Measurements from ENCODE around the gene ARL14.

ARL14 gene

DNA sequence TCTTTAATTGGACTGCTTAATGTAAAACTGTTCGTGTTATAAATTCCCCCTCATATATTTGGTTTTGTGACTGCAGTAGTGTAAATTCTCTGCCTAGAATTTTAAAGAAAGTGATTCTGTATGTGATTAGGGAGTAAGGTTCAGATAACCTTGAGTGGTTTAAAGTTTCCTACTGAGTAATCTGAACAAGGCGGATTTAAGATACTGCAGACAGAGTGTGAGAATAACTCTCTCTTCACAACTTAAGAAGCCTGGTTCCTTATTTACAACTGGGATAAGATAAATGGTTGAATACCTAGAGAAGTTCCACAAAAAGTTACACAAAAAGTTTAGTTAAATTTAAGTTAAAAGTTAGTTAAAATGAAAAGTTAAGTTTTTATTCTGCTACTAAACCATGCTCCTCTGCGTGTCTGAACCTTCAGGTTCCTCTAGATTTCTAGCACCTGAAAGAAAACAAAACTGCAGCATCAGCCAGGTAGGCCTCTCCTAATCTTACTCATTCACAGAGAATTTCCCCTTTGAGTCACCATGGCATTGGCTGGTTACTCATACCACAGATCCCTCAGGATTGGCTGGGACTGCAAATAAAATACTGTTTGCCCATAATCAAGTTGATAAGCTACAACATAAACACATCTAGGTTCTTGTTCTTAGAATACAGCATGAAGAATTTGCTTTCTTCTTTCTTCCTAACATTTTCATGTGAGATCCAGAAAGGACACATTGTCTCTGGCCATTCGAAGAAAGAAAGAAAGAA lies at the start of gene ARL14:
Gene ARL14 (plus strand): TSS at position 614 of the 757 bp plus-strand sequence. CDS start 187 bp downstream, outside the sequence.
- in situ Hi-C loops (cut with HindIII; ENCODE audit: low sequenced_read_pairs): no loop called here

DNA sequence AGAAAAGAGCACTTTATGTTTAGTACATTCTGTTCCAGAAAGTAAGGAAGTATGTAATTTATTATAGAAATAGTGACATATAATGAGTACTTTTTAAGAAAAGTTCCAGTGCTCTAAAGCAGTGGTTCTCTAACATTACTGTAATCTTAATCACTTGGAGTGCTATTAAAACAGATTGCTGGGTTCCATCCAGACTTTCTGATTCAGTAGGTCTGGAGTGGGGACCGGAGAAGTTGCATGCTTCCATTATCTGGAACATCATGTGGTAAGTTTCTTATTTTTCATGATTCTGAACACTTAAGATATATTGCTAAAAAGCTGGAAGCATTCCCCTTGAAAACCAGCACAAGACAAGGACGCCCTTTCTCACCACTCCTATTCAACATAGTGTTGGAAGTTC lies 47.5 kb upstream of the ARL14 start:
- in situ Hi-C loops (cut with HindIII; ENCODE audit: low sequenced_read_pairs): no loop called here

DNA sequence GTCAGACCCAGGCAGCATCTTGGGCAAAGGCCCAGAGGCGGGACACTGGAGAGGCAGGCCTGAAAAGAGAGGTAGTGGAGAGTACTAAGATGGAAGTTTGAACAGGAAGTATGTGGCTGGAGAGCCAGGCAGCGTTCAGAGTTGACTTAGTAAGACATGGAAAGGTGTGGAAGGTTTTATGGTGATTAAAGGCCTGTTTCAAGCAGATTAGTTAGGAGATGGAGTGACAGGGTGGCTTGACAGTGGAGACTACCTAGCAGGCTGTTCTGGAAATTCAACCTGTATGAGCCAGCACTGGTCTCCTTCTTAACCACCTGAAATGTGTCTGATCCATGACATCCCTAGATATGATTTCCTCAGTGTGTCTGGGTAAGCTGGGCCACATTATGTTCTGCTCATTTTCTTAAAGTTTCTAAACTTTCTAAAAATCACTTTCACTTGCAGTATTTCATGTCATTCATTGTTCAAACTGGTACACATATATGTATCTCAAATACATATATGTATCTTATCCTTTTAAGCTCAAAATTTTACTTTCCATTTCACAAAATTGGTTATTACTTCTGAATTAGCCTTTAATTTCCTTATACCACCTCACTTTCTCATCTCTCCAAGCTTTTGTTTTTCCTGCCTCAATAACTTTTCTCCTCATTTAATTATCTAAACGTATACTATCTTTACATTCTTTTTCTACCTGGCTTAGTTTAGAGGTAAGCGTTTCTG lies 43.4 kb upstream of the ARL14 start:
- in situ Hi-C loops (cut with HindIII; ENCODE audit: low sequenced_read_pairs): no loop called here

DNA sequence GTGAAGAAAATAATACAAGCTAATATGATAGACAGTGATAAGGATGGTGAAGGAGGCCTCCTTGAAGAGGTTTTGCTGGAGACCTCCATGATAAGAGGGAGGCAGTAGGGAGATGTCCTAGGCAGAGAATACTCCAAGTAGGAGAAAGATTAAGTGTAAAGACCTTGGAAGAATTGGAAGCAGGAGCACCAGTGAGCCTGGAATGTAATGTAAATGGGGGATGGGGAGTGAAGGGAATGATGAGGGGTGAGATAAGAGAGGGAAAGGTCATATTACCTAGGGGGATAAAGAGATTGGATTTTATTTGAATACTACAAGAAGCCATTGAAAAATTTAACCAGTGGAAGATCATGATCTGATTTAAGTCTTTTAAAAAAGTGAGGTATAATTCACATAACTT lies 41.7 kb upstream of the ARL14 start:
- in situ Hi-C loops (cut with HindIII; ENCODE audit: low sequenced_read_pairs): no loop called here

DNA sequence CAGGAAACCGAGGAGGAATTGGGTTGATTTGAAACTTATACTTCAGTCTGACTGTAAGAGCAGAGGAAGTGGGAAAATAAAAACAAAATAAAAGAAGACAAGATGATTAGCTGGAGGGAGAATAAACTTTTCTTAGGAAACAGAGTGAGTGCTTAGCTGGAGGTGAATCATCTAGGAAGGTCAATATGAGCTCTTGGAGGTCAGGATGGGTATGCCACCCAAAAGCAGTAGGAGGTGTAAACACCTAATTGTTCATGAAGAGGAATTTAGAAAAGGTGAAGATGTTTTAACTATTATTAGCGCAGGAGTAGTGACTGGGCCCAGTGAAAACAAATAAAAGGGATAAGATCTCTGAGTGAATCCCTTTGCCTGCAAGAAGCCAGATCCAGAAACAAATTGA lies 39.9 kb upstream of the ARL14 start:
- in situ Hi-C loops (cut with HindIII; ENCODE audit: low sequenced_read_pairs): no loop called here

DNA sequence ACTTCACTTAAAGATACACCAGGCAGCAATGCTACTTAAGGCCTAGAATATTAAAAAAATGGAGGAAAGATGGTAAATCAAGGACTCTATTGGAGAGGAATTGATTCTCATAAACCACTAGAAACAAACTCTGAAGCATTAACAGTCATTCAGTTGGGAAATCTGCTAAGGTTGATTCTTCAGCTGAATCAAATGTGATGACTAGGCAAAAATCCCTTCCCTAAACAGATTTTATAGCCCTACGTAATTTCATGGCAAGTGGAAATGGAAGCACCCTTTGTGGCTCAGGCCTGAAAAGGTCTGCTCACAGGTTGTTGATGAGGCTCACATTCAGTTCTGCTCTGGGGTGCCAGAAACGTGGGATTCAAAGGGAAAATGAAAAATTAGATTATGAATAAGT lies 38.8 kb upstream of the ARL14 start:
- in situ Hi-C loops (cut with HindIII; ENCODE audit: low sequenced_read_pairs): no loop called here

DNA sequence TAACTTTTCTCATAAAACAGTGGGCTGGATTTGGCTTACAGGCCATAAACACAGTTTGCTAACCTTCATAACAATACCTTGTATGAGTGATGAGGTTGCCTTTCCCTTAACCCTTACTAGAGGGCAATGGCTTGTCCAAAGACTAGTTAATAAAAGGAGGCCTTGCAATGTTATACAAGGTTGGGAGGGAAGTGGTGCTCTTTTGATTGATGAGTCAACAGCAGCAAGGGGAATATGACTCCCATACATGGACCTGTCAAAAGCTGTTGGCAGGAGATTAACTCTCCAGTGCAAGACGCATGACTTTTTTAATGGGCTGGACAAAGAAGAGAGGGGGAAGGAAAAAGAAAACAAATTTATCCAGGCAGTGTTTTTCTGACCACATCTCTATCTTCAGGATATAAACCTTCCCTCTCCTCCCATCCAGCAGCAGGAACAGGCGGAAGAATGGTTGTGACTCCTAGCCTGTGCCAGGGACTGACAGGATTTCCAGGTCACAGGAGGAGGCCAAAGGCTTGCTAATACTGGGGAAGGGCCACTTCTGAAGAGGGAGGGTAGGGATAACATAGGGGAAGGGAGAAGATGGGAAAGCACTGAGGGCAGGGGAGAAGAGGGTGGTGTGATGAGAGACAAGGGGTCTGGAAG lies 35.2 kb upstream of the ARL14 start:
- in situ Hi-C loops (cut with HindIII; ENCODE audit: low sequenced_read_pairs): no loop called here

DNA sequence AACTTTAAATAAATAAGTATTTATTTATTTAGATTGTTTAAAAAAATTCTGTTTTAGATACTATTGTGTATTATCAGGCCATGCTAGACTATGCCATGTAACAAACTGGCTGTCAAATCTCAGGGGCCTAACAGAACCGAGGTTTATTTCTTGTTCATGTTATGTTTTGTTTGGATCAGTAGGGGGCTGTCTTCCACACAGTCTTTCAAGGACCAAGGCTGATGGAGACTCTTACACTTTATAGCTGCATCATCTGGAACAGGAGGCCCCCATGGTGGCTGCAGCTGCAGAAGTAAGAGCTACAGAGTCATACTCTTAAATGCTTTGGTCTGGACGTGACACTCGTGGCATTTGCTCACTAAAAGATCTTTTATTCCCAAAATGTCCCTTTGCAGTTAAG lies 33.0 kb upstream of the ARL14 start:
- in situ Hi-C loops (cut with HindIII; ENCODE audit: low sequenced_read_pairs): no loop called here

DNA sequence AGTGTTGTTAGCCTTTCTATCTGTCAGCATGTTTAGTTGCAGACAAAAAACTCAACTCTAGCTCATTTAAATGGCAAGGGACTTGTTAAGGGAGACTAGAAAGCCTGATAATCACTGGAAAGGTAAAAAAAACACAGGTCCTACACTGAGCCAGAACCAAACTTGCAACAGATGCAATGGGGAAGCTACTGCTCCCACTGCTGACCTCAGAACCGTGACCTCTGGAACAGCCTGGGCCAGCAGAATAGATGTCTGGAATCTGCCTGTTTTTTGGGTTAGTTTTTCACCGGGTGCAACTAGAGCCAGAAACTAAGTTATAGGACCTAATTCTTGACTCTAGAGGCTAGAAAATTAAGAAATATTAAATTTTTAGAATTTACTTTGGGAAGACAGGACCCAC lies 32.5 kb upstream of the ARL14 start:
- in situ Hi-C loops (cut with HindIII; ENCODE audit: low sequenced_read_pairs): no loop called here

DNA sequence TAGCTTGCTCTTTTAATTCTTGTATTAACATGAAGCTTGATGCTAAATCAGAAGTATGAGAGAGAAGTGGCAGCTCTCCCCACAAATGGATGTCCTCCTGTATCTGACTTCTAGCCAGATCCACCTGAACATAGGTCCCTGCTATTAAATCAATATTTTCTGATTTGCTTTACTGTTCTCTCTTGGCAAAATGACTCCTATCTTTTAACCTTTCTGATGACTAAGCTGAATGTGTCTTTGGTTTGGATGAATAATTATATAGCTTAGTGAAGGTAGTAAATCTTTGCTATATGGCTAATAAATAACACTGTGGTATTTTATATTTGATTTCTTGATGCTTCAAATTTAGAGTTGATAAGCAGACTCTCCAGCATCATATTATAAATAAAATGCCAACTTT lies 28.3 kb upstream of the ARL14 start:
- in situ Hi-C loops (cut with HindIII; ENCODE audit: low sequenced_read_pairs): no loop called here

DNA sequence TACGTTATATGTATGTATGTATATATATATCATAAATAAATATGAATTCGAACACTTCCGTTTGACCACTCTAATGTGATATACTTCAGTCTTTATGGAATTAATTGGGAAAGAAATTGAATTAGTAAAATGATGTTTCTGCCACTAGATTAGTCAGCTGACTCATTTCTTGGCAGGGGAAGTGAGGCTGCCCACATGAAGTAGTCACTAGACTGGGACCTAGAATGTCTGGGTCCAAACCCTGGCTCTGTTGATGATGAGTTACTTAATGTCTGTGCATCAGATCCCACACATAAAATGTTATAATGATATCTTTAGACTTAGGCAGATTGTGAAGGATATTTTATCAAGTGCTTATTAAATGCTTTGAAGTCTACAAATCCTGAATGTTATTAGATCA lies 27.4 kb upstream of the ARL14 start:
- in situ Hi-C loops (cut with HindIII; ENCODE audit: low sequenced_read_pairs): no loop called here

DNA sequence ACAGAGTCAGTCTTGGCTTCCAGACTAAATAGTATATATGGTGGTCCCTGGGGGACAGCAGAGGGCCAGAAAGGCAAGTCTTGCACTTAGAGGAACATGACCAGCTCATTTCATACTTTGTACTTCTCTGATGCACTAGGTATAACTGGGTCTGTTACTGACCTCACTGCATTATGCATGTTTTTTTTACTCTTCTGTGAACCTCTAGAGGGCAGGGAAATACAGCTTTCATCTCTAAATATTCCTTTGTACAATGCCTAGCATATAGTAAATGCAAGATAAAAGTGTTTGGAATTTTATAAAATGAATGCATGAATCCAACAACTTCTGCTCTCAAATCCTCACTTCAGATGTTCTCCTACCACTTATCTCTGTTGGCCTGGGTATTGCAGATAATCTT lies 23.4 kb upstream of the ARL14 start:
- in situ Hi-C loops (cut with HindIII; ENCODE audit: low sequenced_read_pairs): no loop called here

DNA sequence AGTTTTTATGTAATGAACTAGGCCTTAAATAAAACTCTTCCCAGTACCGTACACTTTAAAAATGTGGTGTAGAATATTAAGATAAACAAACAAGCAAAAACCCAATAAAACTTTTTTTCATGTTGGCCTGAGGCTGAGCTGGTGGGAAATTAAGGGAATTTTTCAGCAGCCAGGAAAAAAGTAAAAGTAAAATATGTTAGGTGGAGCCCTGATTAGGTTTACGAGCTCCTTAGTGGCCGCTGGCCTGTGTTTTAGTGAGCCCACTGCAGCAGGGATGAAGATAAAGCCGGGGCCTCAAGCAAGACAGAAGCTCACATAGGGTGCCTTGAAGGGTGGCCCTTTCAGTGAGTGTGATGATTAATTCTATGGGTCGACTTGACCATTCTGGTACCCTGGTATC lies 16.1 kb upstream of the ARL14 start:
- in situ Hi-C loops (cut with HindIII; ENCODE audit: low sequenced_read_pairs): no loop called here

DNA sequence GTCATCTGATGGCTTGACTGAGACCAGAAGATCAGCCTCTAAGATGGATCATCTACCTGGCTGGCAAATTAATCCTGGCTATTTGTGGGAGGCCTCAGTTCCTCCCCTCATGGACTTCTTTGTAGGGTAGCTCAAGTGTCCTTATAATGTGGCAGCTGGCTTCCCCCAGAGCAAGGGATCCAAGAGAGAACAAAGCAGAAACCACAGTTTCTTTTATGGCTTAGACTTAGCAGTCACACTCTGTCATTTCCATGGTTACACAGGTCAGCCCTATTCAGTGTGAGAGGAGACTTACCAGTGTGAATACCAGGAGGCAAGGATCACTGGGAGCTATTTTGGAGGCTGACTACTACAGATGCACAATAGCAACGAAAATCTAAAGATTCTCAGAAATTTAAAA lies 15.3 kb upstream of the ARL14 start:
- in situ Hi-C loops (cut with HindIII; ENCODE audit: low sequenced_read_pairs): no loop called here

DNA sequence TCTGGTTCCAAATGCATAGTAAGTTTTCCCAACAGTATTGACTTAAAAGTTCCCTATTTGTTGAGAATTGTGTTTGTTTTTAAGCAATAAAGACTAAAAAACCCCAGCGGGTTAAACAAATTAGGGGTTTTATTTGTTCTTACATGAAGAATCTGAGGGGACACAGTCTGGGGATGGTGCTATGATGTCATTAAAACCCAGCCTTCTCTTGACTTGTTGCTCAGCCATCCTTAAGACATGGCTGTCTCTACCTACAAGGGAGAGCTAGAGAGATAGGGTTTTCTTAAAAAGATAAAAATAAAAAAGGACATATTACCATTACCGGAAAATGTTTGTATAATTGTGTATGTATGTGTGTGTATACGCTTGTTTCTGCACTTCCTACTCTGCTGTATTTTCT lies 11.7 kb upstream of the ARL14 start:
- in situ Hi-C loops (cut with HindIII; ENCODE audit: low sequenced_read_pairs): no loop called here

DNA sequence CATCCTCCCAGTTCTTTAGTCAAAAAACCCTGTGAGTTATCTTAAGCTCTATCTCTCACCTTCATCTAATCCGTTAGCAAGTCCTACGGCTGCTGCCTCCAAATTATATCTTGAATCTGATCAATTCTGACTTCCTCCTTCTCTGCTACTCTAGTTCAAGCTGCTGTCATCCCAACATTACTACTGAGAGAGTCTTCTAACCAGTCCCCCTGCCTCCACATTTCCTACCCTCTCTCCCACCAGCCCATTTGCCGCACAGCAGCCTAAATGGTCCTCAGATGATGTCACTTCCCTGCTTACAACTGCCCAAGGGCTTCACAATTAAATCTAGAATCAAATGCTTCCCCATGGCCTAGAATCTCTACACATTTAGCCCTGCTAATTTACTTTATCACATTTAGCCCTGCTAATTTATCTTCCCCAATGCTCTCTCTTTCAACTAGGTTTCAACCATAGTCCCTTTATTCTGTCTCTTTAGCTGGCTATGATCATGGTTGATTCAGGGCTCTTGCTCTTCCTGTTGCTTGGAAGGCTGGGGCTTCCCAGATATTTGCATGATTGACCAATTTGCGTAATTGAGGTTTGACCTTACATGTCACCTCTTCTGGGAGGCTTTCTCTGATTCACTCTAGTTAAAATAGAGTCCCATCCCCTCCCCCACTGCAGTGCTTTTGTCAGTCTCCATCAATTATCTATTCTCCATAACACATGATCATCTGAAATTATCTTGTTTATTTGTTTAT lies 11.0 kb upstream of the ARL14 start:
- in situ Hi-C loops (cut with HindIII; ENCODE audit: low sequenced_read_pairs): no loop called here

DNA sequence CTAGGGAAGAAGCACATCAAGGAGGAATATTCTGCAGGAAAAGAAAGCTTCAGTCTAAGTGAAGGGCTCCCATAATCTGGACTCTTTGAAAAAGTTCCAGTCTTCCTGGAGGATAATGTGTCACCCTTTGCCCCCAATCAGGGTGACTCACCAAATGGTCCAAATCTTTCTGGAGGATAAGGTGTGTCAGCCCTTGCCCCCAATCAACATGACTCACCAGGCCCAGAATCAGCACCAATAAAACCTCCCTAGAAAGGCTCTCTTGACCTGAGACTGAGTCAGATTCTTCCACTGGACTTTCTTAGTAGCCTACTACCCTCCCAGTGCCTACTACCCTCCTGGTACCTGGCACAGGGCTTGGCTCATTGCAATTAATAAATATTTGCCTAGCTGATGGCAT lies 9.5 kb upstream of the ARL14 start:
- in situ Hi-C loops (cut with HindIII; ENCODE audit: low sequenced_read_pairs): no loop called here

DNA sequence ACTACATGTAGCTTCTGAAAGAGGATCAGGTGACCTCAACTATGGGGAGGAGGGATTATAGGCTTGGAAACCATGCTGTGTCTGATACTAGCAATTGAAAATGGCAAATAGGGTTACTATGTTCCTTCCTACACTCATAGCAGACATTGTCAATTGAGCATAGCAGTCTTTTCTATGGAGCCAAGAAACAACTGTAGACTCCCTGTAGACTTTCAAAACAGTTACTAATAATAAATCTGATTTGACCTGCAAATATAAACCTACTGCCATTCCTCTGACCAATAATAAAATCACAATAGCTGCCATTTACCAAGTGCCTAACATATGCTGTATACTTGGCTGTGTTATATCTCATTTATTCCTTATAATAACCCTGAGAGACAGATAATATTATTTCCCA lies 8.5 kb upstream of the ARL14 start:
- in situ Hi-C loops (cut with HindIII; ENCODE audit: low sequenced_read_pairs): no loop called here

DNA sequence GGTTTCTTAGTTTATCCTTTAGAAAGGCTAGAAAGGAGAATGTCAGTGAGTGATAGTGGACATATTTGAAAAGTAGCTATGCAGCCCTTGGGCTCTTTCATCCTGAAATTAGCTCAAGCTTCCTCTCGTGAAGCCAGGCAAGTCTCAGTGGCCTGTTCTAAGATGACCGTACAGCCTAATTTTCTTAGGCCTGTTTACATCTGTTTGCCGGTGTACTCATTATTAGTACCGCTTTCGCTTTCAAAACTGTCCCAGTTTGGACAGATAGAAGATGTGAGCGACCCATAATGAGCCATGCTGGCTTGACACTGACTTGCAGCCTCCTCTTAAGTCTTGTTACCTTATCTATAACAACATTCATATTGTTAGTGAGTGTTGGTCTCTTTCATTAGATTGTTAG lies 5.7 kb upstream of the ARL14 start:
- in situ Hi-C loops (cut with HindIII; ENCODE audit: low sequenced_read_pairs): no loop called here

DNA sequence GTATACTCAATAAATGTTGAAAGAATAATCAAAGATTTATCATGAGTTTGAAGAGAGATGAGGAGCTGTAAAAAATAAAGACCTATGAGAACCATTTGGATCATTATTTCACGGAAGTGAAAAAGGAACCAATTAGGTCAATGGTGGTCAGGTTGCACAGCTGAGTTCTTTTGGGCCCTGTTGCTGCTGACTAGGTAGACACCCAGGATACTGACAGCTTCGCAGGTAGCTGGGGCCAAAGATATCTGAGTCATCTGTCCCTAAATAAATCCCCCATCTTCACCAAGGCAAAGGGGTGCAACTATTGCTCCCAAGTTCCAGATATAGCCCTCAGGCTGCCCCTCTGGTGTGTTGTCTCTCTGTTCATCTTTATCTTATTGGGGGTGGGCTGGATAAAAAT lies 5.0 kb upstream of the ARL14 start:
- in situ Hi-C loops (cut with HindIII; ENCODE audit: low sequenced_read_pairs): no loop called here

DNA sequence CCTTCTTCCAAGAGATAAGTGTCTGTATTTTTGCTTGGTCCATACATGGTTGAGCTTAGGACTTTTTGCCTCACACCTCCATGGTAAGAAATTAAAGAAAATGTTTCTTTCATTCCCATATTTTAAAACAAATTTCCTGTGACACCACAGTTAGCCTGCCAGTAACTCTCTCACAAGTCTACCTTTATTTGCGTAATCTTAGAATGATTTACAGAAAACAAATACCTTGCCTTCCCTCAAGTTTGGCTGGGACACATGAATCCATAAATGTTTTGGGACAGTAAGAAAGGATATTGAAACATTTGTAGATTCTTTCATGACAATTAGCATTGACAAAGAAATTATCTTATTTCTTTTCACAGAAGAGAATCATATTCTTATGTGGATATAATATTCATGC lies 3.8 kb upstream of the ARL14 start:
- in situ Hi-C loops (cut with HindIII; ENCODE audit: low sequenced_read_pairs): no loop called here

Measured in DLD1 (cell line).